A549 (cell line): Measurements from ENCODE around the gene SRRM2. TPM values are rescaled to one million over a fixed set of nuclear protein-coding genes. Genes with fewer than 3 reads are reported as not detected.
A peak's percentile ranks its signal among the peaks of the same experiment; 100 is the strongest.

Experiments
- ATAC-seq, 2 experiments: fragments of 200-7000 bp in 1 of 2; fragments of >200 bp in 1 of 2; cut with Nextera tagmentation in 1 of 2; cut with Tn5 transposase in 1 of 2; 3 replicates each; pipeline versions ENCODE4 v1.8.0 to v1.9.1; 2018 to 2020; ENCODE audit warnings: mild to moderate bottlenecking in 1 of 2, moderate library complexity in 1 of 2
- CTCF ChIA-PET: fragments of 300-600 bp; sonication (Branson Sonifier 250); formaldehyde crosslinking; extraction: SDS; loops from one replicate; lab custom pipeline; 2021; ENCODE audit warnings: antibody characterized with exemption, inconsistent platforms; lab: Yijun Ruan, JAX
- POLR2A ChIA-PET: fragments of 350-600 bp; formaldehyde crosslinking; extraction: SDS; loops from one replicate; lab custom pipeline; 2021; ENCODE audit warnings: antibody characterized with exemption, inconsistent platforms; lab: Yijun Ruan, JAX
- DNase-seq, 2 experiments: peaks; one replicate each; pipeline versions ENCODE4 v3.0.0 to v3.0.0-alpha.2; 2011 to 2016; ENCODE audit warnings: low read depth in 1 of 2, low spot score in 1 of 2
- FAIRE-seq: peaks from 2 replicates; lab custom pipeline; 2011; peaks lifted over from hg19 to GRCh38; lab: Jason Lieb, UNC
- H3K27ac ChIP-seq, 2 experiments: fragments of >200 bp; sonication (Bioruptor Twin); formaldehyde crosslinking; 3 replicates each; pipeline ENCODE4 v1.5.1; 2016 to 2017
- H3K4me1 ChIP-seq: fragments of >200 bp; sonication (Bioruptor Twin); formaldehyde crosslinking; 3 replicates; pipeline ENCODE4 v1.6.1; 2016
- H3K4me2 ChIP-seq: fragments of >200 bp; sonication (Bioruptor Twin); formaldehyde crosslinking; 3 replicates; pipeline ENCODE4 v1.6.1; 2016
- H3K4me3 ChIP-seq: fragments of >200 bp; sonication (Bioruptor Twin); formaldehyde crosslinking; 3 replicates; pipeline ENCODE4 v1.5.1; 2016
- H3K9me3 ChIP-seq: fragments of >200 bp; sonication (Bioruptor Twin); formaldehyde crosslinking; 3 replicates; pipeline ENCODE4 v1.6.1; 2016
- CBX2 ChIP-seq: fragments of 200-600 bp; sonication (generic); IDR thresholded peaks from 2 replicates; pipeline ENCODE4 v1.6.1; 2016; ENCODE audit warnings: low read depth, mild to moderate bottlenecking, borderline replicate concordance
- CBX8 ChIP-seq: fragments of 200-600 bp; sonication (generic); IDR thresholded peaks from 2 replicates; pipeline ENCODE4 v1.6.1; 2016
- CEBPB ChIP-seq, 2 experiments: fragments of >200 bp in 1 of 2; sonication (Bioruptor Twin) in 1 of 2; formaldehyde crosslinking in 1 of 2; IDR thresholded peaks; 2 replicates each; pipeline ENCODE4 v1.6.1; 2012 to 2016
- CHD2 ChIP-seq: fragments of 150-350 bp; IDR thresholded peaks from 2 replicates; pipeline ENCODE4 v1.6.1; 2014; ENCODE audit warnings: low read length; ENCODE audit not compliant: partially characterized antibody
- EP300 ChIP-seq, 2 experiments: fragments of >200 bp; sonication (Bioruptor Twin); formaldehyde crosslinking; IDR thresholded peaks; 2 replicates in 1 of 2; 3 replicates in 1 of 2; pipeline ENCODE4 v1.6.1; 2016 to 2017
- FOSL2 ChIP-seq, 2 experiments: fragments of 450-650 bp in 1 of 2; fragments of >200 bp in 1 of 2; sonication (Bioruptor Twin) in 1 of 2; formaldehyde crosslinking; IDR thresholded peaks; 2 replicates each; pipeline versions ENCODE4 v1.5.0 to v1.6.1; 2016 to 2020; ENCODE audit warnings: mild to moderate bottlenecking in 1 of 2, moderate library complexity in 1 of 2
- FOXS1 ChIP-seq: fragments of 250-450 bp; sonication (Bioruptor Pico); IDR thresholded peaks from 2 replicates; pipeline ENCODE4 v1.5.0; 2020; ENCODE audit warnings: mild to moderate bottlenecking, moderate library complexity
- HEYL ChIP-seq: fragments of 250-450 bp; sonication (Bioruptor Pico); IDR thresholded peaks from 2 replicates; pipeline ENCODE4 v1.8.0; 2021; ENCODE audit warnings: mild to moderate bottlenecking, moderate library complexity
- HOXA7 ChIP-seq: fragments of 250-450 bp; sonication (Bioruptor Pico); IDR thresholded peaks from 2 replicates; pipeline ENCODE4 v1.5.0; 2020; ENCODE audit warnings: mild to moderate bottlenecking, moderate library complexity
- JUN ChIP-seq, 2 experiments: fragments of >200 bp; sonication (Bioruptor Twin); formaldehyde crosslinking; IDR thresholded peaks; 2 replicates in 1 of 2; 3 replicates in 1 of 2; pipeline ENCODE4 v1.6.1; 2016 to 2017
- NPAS2 ChIP-seq: fragments of 250-450 bp; sonication (Bioruptor Pico); IDR thresholded peaks from 2 replicates; pipeline ENCODE4 v1.8.0; 2022; ENCODE audit warnings: mild to moderate bottlenecking, moderate library complexity, borderline replicate concordance
- POLR2A ChIP-seq: IDR thresholded peaks from 2 replicates; pipeline ENCODE4 v1.6.1; 2012; ENCODE audit warnings: mild to moderate bottlenecking, low read length
- RCOR1 ChIP-seq: fragments of 150-350 bp; IDR thresholded peaks from 2 replicates; pipeline ENCODE4 v1.6.1; 2014; ENCODE audit warnings: antibody characterized with exemption, low read length, low read depth
- RFX5 ChIP-seq: fragments of 450-650 bp; IDR thresholded peaks from 2 replicates; pipeline ENCODE4 v1.7.1; 2014; ENCODE audit warnings: antibody characterized with exemption, mild to moderate bottlenecking, moderate library complexity
- SREBF2 ChIP-seq: fragments of 450-650 bp; IDR thresholded peaks from 2 replicates; pipeline ENCODE4 v1.6.1; 2014; ENCODE audit warnings: mild to moderate bottlenecking, moderate library complexity
- TFCP2L1 ChIP-seq: fragments of 250-450 bp; sonication (Bioruptor Pico); IDR thresholded peaks from 2 replicates; pipeline ENCODE4 v1.5.0; 2021; ENCODE audit warnings: mild to moderate bottlenecking
- TP53 ChIP-seq: fragments of 250-450 bp; sonication (Bioruptor Pico); IDR thresholded peaks from 2 replicates; pipeline ENCODE4 v1.5.0; 2021; ENCODE audit warnings: mild to moderate bottlenecking, moderate library complexity
- WGBS: methylation state at CpG from one replicate; pipeline ENCODE4 v1.1.6; 2017; ENCODE audit errors: missing lambda C conversion rate; 5-methylcytosine and 5-hydroxymethylcytosine counted together
- polyA plus RNA-seq, 4 experiments: library from polyadenylated mRNA; depleted of rRNA in 3 of 4; stranded (reverse); fragments of >200 nt; fragmentation: RNase III in 1 of 4; extraction: RNeasy Plus Mini Kit Qiagen cat#74134 plus additional on column Dnase treatment in 1 of 4; gene quantifications; 2 replicates in 3 of 4; 3 replicates in 1 of 4; pipeline ENCODE4 v1.2.3, GENCODE V29; 2011 to 2017
- TF ChIP-seq, protein P1 (sequence below): IDR thresholded peaks from 2 replicates; pipeline ENCODE4 v1.6.1; 2012
- TF ChIP-seq, protein P2 (sequence below): fragments of 200-600 bp; sonication (generic); IDR thresholded peaks from 2 replicates; pipeline ENCODE4 v1.6.1; 2016; ENCODE audit warnings: antibody characterized with exemption, mild to moderate bottlenecking, moderate library complexity
- TF ChIP-seq, protein P3 (sequence below): fragments of >200 bp; sonication (Bioruptor Twin); formaldehyde crosslinking; IDR thresholded peaks from 3 replicates; pipeline ENCODE4 v1.6.1; 2016
- TF ChIP-seq, protein P4 (sequence below): fragments of 450-650 bp; IDR thresholded peaks from 2 replicates; pipeline ENCODE4 v1.6.1; 2014; ENCODE audit warnings: antibody characterized with exemption
- TF ChIP-seq, protein P5 (sequence below): IDR thresholded peaks from 2 replicates; pipeline ENCODE4 v1.6.1; 2012; ENCODE audit warnings: low read depth, borderline replicate concordance

SRRM2 gene
- polyA plus RNA-seq, 2 of the 4 experiments (the other 2 are of a cell fraction), result 167 to 512 TPM

DNA sequence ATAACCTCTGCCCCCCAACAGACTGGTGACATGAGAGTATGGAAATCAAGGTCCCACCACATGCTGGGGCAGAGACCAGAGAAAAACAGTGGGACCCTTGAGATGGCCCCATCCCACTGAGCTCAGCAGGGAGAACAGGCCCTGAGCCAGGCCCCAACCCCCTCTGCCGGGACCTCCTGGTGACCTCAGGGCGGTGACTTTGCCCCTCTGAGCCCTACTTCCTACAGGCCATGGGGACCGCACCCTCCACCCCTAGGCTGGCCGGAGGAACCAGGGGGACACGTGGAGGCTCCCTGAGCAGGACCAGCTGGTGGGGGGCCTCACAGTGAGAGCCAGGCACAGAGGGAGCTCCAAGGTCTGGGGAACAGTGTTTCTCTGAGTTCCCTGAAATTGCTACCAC lies 13.8 kb upstream of the SRRM2 start:
- Histone ChIP-seq H3K4me3 (no peak overlapping the region), H3K9me3 (no peaks in the 10 kb centered on the region), H3K27ac (0 out of 6 replicates have a peak overlapping the region, but pooled peaks of 1 of the 2 experiments have one; percentile 8), H3K4me1 (no peaks in the 10 kb centered on the region), H3K4me2 (no peak overlapping the region)
- 78% methylated on average over 3 of the region's 5 CpGs for WGBS
- TF ChIP-seq TP53 (CRISPR knock-in tag) (no peak), CBX2 (no peak), RFX5 (no peak), POLR2A (no peak), SREBF2 (no peak), NPAS2 (no peak), FOXS1 (no peak), CBX8 (no peak), CEBPB (IDR thresholded peaks at IDR 0.05) (no peak), HOXA7 (no peak), RCOR1 (no peak), JUN (IDR thresholded peaks at IDR 0.05) (no peak), HEYL (CRISPR knock-in tag) (no peak), EP300 (IDR thresholded peaks at IDR 0.05) (no peak), TFCP2L1 (no peak)
- TF ChIP-seq, protein P1, sequence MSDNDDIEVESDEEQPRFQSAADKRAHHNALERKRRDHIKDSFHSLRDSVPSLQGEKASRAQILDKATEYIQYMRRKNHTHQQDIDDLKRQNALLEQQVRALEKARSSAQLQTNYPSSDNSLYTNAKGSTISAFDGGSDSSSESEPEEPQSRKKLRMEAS, result no peak
- TF ChIP-seq, protein P2, sequence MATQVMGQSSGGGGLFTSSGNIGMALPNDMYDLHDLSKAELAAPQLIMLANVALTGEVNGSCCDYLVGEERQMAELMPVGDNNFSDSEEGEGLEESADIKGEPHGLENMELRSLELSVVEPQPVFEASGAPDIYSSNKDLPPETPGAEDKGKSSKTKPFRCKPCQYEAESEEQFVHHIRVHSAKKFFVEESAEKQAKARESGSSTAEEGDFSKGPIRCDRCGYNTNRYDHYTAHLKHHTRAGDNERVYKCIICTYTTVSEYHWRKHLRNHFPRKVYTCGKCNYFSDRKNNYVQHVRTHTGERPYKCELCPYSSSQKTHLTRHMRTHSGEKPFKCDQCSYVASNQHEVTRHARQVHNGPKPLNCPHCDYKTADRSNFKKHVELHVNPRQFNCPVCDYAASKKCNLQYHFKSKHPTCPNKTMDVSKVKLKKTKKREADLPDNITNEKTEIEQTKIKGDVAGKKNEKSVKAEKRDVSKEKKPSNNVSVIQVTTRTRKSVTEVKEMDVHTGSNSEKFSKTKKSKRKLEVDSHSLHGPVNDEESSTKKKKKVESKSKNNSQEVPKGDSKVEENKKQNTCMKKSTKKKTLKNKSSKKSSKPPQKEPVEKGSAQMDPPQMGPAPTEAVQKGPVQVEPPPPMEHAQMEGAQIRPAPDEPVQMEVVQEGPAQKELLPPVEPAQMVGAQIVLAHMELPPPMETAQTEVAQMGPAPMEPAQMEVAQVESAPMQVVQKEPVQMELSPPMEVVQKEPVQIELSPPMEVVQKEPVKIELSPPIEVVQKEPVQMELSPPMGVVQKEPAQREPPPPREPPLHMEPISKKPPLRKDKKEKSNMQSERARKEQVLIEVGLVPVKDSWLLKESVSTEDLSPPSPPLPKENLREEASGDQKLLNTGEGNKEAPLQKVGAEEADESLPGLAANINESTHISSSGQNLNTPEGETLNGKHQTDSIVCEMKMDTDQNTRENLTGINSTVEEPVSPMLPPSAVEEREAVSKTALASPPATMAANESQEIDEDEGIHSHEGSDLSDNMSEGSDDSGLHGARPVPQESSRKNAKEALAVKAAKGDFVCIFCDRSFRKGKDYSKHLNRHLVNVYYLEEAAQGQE, result no peak
- ATAC-seq (no peak; a peak in 1 of 6 replicates), DNase-seq (no peak), FAIRE-seq (no peak)
- ChIA-PET CTCF (interaction anchor here (0.6 to 3.3 kb wide), 2 partner anchors 11 to 100 kb away, joined by 3 to 12 read pairs; no protein-coding TSS in a partner anchor), POLR2A (no interaction called here)

DNA sequence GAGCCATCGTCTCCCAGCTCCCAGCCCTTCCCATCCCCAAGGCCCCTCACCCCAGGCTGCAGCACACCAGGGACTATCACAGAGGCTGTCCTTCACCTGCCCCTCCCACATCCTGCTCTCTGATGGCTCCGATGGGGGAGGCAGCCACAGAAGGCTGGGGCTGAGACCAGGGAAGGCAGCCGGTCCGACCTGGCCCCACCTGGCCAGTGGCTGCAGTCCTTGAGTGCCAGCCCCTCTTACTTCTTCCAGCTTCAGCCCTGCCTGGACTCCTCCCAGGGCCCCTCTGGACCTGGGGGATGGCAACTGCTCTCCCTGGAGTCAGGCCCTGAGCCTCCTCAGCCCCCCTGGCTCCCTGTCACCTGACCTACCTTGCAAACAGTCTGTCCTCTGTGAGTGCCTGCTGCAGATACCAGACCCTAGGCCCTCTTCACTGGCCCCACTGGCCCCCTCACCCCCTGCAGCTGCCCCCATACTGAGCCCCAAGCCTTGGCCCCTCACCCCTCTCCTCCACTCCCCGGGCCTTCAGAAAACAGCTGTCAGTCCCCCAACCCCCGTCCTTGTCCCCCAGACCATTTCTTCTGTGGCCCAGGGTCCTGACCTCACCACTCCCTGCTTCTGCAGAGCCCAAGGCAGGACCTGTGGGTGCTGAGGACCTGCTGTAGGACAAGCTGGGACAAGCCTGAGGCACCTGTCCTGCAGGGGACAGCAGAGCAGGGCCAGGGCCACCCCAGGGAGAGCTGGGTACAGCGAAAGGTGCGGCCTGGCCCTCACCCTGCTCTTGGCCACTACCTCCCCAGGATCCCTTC lies 12.6 kb upstream of the SRRM2 start:
- ATAC-seq (no peak; a peak in 1 of 6 replicates), FAIRE-seq (no peak), DNase-seq (no peak)
- Histone ChIP-seq H3K27ac (peak overlapping the region in 1 of 2 experiments; percentile 54; a peak in 4 of 6 replicates), H3K9me3 (no peaks in the 10 kb centered on the region), H3K4me1 (no peaks in the 10 kb centered on the region), H3K4me2 (no peak overlapping the region), H3K4me3 (no peak overlapping the region)
- ChIA-PET POLR2A (interaction anchor here (0.5 kb wide), 1 partner anchor 224 kb away, joined by 3 read pairs; no protein-coding TSS in a partner anchor), CTCF (interaction anchor here (0.6 to 3.3 kb wide), 5 partner anchors 10 to 187 kb away, joined by 3 to 12 read pairs (median 5); partner anchors contain the start of gene SRRM2)
- 84% methylated on average over 6 of the region's 8 CpGs for WGBS
- TF ChIP-seq, protein P1, result no peak
- TF ChIP-seq, protein P3, sequence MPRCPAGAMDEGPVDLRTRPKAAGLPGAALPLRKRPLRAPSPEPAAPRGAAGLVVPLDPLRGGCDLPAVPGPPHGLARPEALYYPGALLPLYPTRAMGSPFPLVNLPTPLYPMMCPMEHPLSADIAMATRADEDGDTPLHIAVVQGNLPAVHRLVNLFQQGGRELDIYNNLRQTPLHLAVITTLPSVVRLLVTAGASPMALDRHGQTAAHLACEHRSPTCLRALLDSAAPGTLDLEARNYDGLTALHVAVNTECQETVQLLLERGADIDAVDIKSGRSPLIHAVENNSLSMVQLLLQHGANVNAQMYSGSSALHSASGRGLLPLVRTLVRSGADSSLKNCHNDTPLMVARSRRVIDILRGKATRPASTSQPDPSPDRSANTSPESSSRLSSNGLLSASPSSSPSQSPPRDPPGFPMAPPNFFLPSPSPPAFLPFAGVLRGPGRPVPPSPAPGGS, result no peak
- TF ChIP-seq HOXA7 (no peak), HEYL (CRISPR knock-in tag) (no peak), FOSL2 (IDR thresholded peaks at IDR 0.05) (no peak), FOSL2 (CRISPR knock-in tag; IDR thresholded peaks at IDR 0.05) (no peak), CHD2 (no peak), RFX5 (no peak), RCOR1 (no peak)
- TF ChIP-seq, protein P2, result no peak
- TF ChIP-seq, protein P4, sequence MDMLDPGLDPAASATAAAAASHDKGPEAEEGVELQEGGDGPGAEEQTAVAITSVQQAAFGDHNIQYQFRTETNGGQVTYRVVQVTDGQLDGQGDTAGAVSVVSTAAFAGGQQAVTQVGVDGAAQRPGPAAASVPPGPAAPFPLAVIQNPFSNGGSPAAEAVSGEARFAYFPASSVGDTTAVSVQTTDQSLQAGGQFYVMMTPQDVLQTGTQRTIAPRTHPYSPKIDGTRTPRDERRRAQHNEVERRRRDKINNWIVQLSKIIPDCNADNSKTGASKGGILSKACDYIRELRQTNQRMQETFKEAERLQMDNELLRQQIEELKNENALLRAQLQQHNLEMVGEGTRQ, result no peak
- TF ChIP-seq, protein P5, sequence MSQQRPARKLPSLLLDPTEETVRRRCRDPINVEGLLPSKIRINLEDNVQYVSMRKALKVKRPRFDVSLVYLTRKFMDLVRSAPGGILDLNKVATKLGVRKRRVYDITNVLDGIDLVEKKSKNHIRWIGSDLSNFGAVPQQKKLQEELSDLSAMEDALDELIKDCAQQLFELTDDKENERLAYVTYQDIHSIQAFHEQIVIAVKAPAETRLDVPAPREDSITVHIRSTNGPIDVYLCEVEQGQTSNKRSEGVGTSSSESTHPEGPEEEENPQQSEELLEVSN, result no peak
